ENCODE data around the gene MYBPH.

DNA sequence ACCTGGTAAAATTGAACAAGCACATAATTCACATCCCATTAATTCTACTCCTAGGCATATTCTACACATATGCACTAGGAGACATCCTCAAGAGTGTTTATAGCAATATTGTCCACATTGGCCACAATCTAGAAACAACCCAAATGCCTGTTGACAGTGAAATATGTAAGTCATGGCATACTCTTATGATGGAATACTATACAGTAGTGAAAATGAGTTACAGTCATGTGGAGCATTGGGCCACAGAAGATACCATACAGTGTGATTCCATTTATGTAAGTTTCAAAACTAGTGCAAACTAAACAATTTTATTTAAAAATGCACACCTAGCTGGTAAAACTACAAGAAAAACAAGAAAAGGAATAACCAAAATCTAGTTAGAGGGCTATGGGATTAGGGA, 34.7 kb upstream of the MYBPH start:
- TF ChIP-seq CTCF (IDR thresholded peaks at IDR 0.05; ENCODE audit: poor library complexity, severe bottlenecking) (no peak), POLR2AphosphoS5 (IDR thresholded peaks at IDR 0.05) (no peak), EZH2 (IDR thresholded peaks at IDR 0.05; ENCODE audit: borderline replicate concordance, insufficient read depth, low read length, poor library complexity, severe bottlenecking) (no peak), RAD21 (conservative IDR thresholded peaks at IDR 0.05) (no peak), TAF1 (IDR thresholded peaks at IDR 0.05; ENCODE audit: low read depth) (no peak), EP300 (conservative IDR thresholded peaks at IDR 0.05; ENCODE audit: poor library complexity, severe bottlenecking) (no peak), MXI1 (conservative IDR thresholded peaks at IDR 0.05; ENCODE audit: poor library complexity, severe bottlenecking) (no peak)
- TF ChIP-seq, protein P1, sequence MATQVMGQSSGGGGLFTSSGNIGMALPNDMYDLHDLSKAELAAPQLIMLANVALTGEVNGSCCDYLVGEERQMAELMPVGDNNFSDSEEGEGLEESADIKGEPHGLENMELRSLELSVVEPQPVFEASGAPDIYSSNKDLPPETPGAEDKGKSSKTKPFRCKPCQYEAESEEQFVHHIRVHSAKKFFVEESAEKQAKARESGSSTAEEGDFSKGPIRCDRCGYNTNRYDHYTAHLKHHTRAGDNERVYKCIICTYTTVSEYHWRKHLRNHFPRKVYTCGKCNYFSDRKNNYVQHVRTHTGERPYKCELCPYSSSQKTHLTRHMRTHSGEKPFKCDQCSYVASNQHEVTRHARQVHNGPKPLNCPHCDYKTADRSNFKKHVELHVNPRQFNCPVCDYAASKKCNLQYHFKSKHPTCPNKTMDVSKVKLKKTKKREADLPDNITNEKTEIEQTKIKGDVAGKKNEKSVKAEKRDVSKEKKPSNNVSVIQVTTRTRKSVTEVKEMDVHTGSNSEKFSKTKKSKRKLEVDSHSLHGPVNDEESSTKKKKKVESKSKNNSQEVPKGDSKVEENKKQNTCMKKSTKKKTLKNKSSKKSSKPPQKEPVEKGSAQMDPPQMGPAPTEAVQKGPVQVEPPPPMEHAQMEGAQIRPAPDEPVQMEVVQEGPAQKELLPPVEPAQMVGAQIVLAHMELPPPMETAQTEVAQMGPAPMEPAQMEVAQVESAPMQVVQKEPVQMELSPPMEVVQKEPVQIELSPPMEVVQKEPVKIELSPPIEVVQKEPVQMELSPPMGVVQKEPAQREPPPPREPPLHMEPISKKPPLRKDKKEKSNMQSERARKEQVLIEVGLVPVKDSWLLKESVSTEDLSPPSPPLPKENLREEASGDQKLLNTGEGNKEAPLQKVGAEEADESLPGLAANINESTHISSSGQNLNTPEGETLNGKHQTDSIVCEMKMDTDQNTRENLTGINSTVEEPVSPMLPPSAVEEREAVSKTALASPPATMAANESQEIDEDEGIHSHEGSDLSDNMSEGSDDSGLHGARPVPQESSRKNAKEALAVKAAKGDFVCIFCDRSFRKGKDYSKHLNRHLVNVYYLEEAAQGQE (IDR thresholded peaks at IDR 0.05; ENCODE audit: borderline replicate concordance), result no peak

All from neural cell (in vitro differentiated cells).